Measurements from ENCODE around the gene SLC35E1.

The SLC35E1 gene

GRCh38 chr19:16572332-16573211, at the start of gene SLC35E1:
TSS of gene SLC35E1 (minus strand) at chr19:16572415. CDS start at chr19:16572364, 51 bp downstream.
- peak; percentile 76 to 78 for DNase-seq (ENCODE audit: low read depth in 2 of 2, low spot score in 1 of 2)

GRCh38 chr19:16621165-16621800, 49.1 kb upstream of the SLC35E1 start:
- DNase-seq (ENCODE audit: low read depth in 2 of 2, low spot score in 1 of 2), result no peak

- no peak for DNase-seq (ENCODE audit: low read depth in 2 of 2, low spot score in 1 of 2)
These were observed 48.4 kb upstream of the SLC35E1 start for GRCh38 chr19:16620584-16620983.

GRCh38 chr19:16620018-16620417, 47.8 kb upstream of the SLC35E1 start:
- DNase-seq (ENCODE audit: low read depth in 2 of 2, low spot score in 1 of 2), result no peak

GRCh38 chr19:16619457-16619856, 47.2 kb upstream of the SLC35E1 start:
- no peak for DNase-seq (ENCODE audit: low read depth in 2 of 2, low spot score in 1 of 2)

GRCh38 chr19:16618248-16618647, 46.0 kb upstream of the SLC35E1 start:
- DNase-seq (ENCODE audit: low read depth in 2 of 2, low spot score in 1 of 2), result no peak

GRCh38 chr19:16615808-16616207, 43.6 kb upstream of the SLC35E1 start:
- DNase-seq (ENCODE audit: low read depth in 2 of 2, low spot score in 1 of 2), result no peak

GRCh38 chr19:16614941-16615340, 42.7 kb upstream of the SLC35E1 start:
- no peak for DNase-seq (ENCODE audit: low read depth in 2 of 2, low spot score in 1 of 2)

GRCh38 chr19:16613841-16614240, 41.6 kb upstream of the SLC35E1 start:
- no peak for DNase-seq (ENCODE audit: low read depth in 2 of 2, low spot score in 1 of 2)

GRCh38 chr19:16612636-16613035, 40.4 kb upstream of the SLC35E1 start:
- DNase-seq (ENCODE audit: low read depth in 2 of 2, low spot score in 1 of 2), result no peak

GRCh38 chr19:16611121-16611520, 38.9 kb upstream of the SLC35E1 start:
- DNase-seq (ENCODE audit: low read depth in 2 of 2, low spot score in 1 of 2), result no peak

- DNase-seq (ENCODE audit: low read depth in 2 of 2, low spot score in 1 of 2), result no peak
These were observed 37.4 kb upstream of the SLC35E1 start for GRCh38 chr19:16609511-16610200.

GRCh38 chr19:16608290-16608739, 36.1 kb upstream of the SLC35E1 start:
- DNase-seq (ENCODE audit: low read depth in 2 of 2, low spot score in 1 of 2), result no peak

GRCh38 chr19:16607819-16608218, 35.6 kb upstream of the SLC35E1 start:
- no peak for DNase-seq (ENCODE audit: low read depth in 2 of 2, low spot score in 1 of 2)

GRCh38 chr19:16605553-16605994, 33.4 kb upstream of the SLC35E1 start:
- DNase-seq (ENCODE audit: low read depth in 2 of 2, low spot score in 1 of 2), result no peak

- DNase-seq (ENCODE audit: low read depth in 2 of 2, low spot score in 1 of 2), result no peak
These were observed 32.9 kb upstream of the SLC35E1 start for GRCh38 chr19:16605115-16605514.

GRCh38 chr19:16604615-16605014, 32.4 kb upstream of the SLC35E1 start:
- DNase-seq (ENCODE audit: low read depth in 2 of 2, low spot score in 1 of 2), result no peak

GRCh38 chr19:16603090-16603489, 30.9 kb upstream of the SLC35E1 start:
- DNase-seq (ENCODE audit: low read depth in 2 of 2, low spot score in 1 of 2), result no peak

- DNase-seq (ENCODE audit: low read depth in 2 of 2, low spot score in 1 of 2), result no peak
These were observed 29.3 kb upstream of the SLC35E1 start for GRCh38 chr19:16601378-16602052.

GRCh38 chr19:16600824-16601223, 28.6 kb upstream of the SLC35E1 start:
- no peak for DNase-seq (ENCODE audit: low read depth in 2 of 2, low spot score in 1 of 2)
